Mesendoderm (in vitro differentiated cells): ENCODE data around the gene VOPP1.

ENCODE experiments used
- DNase-seq: peaks from one replicate; pipeline ENCODE4 v3.0.0; 2013
- H2AK5ac ChIP-seq: 2 replicates; pipeline ENCODE4 v1.6.1; 2013; ENCODE audit warnings: low read length, inconsistent platforms
- H2BK120ac ChIP-seq: 2 replicates; pipeline ENCODE4 v1.6.1; 2013; ENCODE audit warnings: low read depth, mild to moderate bottlenecking, low read length, moderate library complexity, mixed read lengths
- H2BK15ac ChIP-seq: replicated peaks from 2 replicates; pipeline ENCODE4 v1.6.1; 2013; ENCODE audit warnings: low read depth, mild to moderate bottlenecking, moderate library complexity
- H2BK5ac ChIP-seq: 2 replicates; pipeline ENCODE4 v1.6.1; 2013; ENCODE audit warnings: low read length, inconsistent platforms
- H3K18ac ChIP-seq: 2 replicates; pipeline ENCODE4 v1.6.1; 2013; ENCODE audit warnings: mild to moderate bottlenecking, low read length, mixed read lengths
- H3K23ac ChIP-seq: one replicate; pipeline ENCODE4 v1.6.1; 2013; ENCODE audit warnings: low read length
- H3K27ac ChIP-seq: 2 replicates; pipeline ENCODE4 v1.5.1; 2013; ENCODE audit warnings: low read depth, mild to moderate bottlenecking, inconsistent platforms, low read length, moderate library complexity
- H3K27me3 ChIP-seq: 2 replicates; pipeline ENCODE4 v1.6.1; 2013; ENCODE audit warnings: low read length, control low read depth, mild to moderate bottlenecking, inconsistent platforms; ENCODE audit not compliant: insufficient read depth, poor library complexity
- H3K36me3 ChIP-seq: 2 replicates; pipeline ENCODE4 v1.6.1; 2013; ENCODE audit warnings: low read length, inconsistent platforms; ENCODE audit not compliant: control insufficient read depth, insufficient read depth
- H3K4ac ChIP-seq: one replicate; pipeline ENCODE4 v1.6.1; 2013; ENCODE audit warnings: low read depth, mild to moderate bottlenecking, low read length, moderate library complexity
- H3K4me1 ChIP-seq: 2 replicates; pipeline ENCODE4 v1.6.1; 2013; ENCODE audit warnings: low read depth, low read length, inconsistent platforms; ENCODE audit not compliant: control insufficient read depth
- H3K4me2 ChIP-seq: 2 replicates; pipeline ENCODE4 v1.6.1; 2013; ENCODE audit warnings: low read length
- H3K4me3 ChIP-seq: 2 replicates; pipeline ENCODE4 v1.5.1; 2013; ENCODE audit warnings: mild to moderate bottlenecking, low read length
- H3K56ac ChIP-seq: one replicate; pipeline ENCODE4 v1.6.1; 2013; ENCODE audit warnings: low read length
- H3K79me1 ChIP-seq: 2 replicates; pipeline ENCODE4 v1.6.1; 2013; ENCODE audit warnings: low read length, inconsistent platforms
- H3K79me2 ChIP-seq: 2 replicates; pipeline ENCODE4 v1.6.1; 2013; ENCODE audit warnings: mild to moderate bottlenecking, low read length; ENCODE audit not compliant: control insufficient read depth, insufficient read depth
- H3K9ac ChIP-seq: 2 replicates; pipeline ENCODE4 v1.6.1; 2013; ENCODE audit warnings: low read length, inconsistent platforms
- H4K5ac ChIP-seq: one replicate; pipeline ENCODE4 v1.6.1; 2013; ENCODE audit warnings: low read length
- H4K8ac ChIP-seq: one replicate; pipeline ENCODE4 v1.6.1; 2013; ENCODE audit warnings: low read depth, mild to moderate bottlenecking, control low read depth, low read length, moderate library complexity
- WGBS: extraction: QIAGEN DNeasy Blood & Tissue Kit; methylation state at CpG from one replicate; pipeline ENCODE4 v1.1.7; 2013; ENCODE audit warnings: low lambda C conversion rate, missing lambda C conversion rate; ENCODE audit not compliant: insufficient coverage; ENCODE audit errors: extremely low coverage; 5-methylcytosine and 5-hydroxymethylcytosine counted together

VOPP1 gene

GRCh38 chr7:55470261-55470660, 102.0 kb downstream of the VOPP1 start:
- Histone ChIP-seq H3K4me3 (no peak overlapping the region), H3K4ac (no peak overlapping the region), H2AK5ac (no peak overlapping the region), H2BK5ac (no peak overlapping the region), H4K8ac (no peak overlapping the region), H3K79me1 (no peaks in the 10 kb centered on the region), H4K5ac (no peak overlapping the region), H3K27ac (no peak overlapping the region), H2BK120ac (no peak overlapping the region), H3K18ac (no peak overlapping the region), H3K79me2 (no peaks in the 10 kb centered on the region), H3K4me1 (no peaks in the 10 kb centered on the region), H3K27me3 (no peaks in the 10 kb centered on the region), H3K23ac (no peak overlapping the region), H3K4me2 (no peak overlapping the region), H3K9ac (no peak overlapping the region), H2BK15ac (no peak overlapping the region), H3K56ac (no peak overlapping the region), H3K36me3 (no peaks in the 10 kb centered on the region)
- DNase-seq: no peak
- no CpG with 5 or more reads among the region's 2 CpGs for WGBS

- H3K4me3 ChIP-seq: no peak overlapping the region
- H3K4ac ChIP-seq: no peak overlapping the region
- no peak overlapping the region for H2BK5ac ChIP-seq
- H4K5ac ChIP-seq: no peak overlapping the region
- H3K4me2 ChIP-seq: no peak overlapping the region
- H3K36me3 ChIP-seq: peaks cover under 1% of the 10 kb centered on the region
- no peak overlapping the region for H3K18ac ChIP-seq
- no peak overlapping the region for H3K23ac ChIP-seq
- no peaks in the 10 kb centered on the region for H3K4me1 ChIP-seq
- H2AK5ac ChIP-seq: no peak overlapping the region
- H3K79me2 ChIP-seq: no peaks in the 10 kb centered on the region
- no peak overlapping the region for H2BK120ac ChIP-seq
- no peak for DNase-seq
- no peak overlapping the region for H2BK15ac ChIP-seq
- no peak overlapping the region for H3K9ac ChIP-seq
- H3K56ac ChIP-seq: no peak overlapping the region
- H3K27me3 ChIP-seq: no peaks in the 10 kb centered on the region
- no peaks in the 10 kb centered on the region for H3K79me1 ChIP-seq
- H3K27ac ChIP-seq: no peak overlapping the region
- no CpG with 5 or more reads among the region's 3 CpGs for WGBS
- H4K8ac ChIP-seq: no peak overlapping the region
Measured at GRCh38 chr7:55469721-55470120, 102.6 kb downstream of the VOPP1 start.

GRCh38 chr7:55469271-55469681, 103.0 kb downstream of the VOPP1 start:
- Histone ChIP-seq H3K4ac (no peak overlapping the region), H4K8ac (no peak overlapping the region), H3K79me1 (no peaks in the 10 kb centered on the region), H3K4me3 (no peak overlapping the region), H3K56ac (no peak overlapping the region), H3K79me2 (no peaks in the 10 kb centered on the region), H3K23ac (no peak overlapping the region), H3K27me3 (no peaks in the 10 kb centered on the region), H2BK5ac (no peak overlapping the region), H2AK5ac (no peak overlapping the region), H3K18ac (no peak overlapping the region), H2BK120ac (no peak overlapping the region), H3K9ac (no peak overlapping the region), H4K5ac (no peak overlapping the region), H2BK15ac (no peak overlapping the region), H3K36me3 (peaks cover 1% of the 10 kb centered on the region), H3K4me2 (no peak overlapping the region), H3K27ac (no peak overlapping the region), H3K4me1 (no peaks in the 10 kb centered on the region)
- no CpG with 5 or more reads among the region's 2 CpGs for WGBS
- no peak for DNase-seq

- no peaks in the 10 kb centered on the region for H3K79me2 ChIP-seq
- no peaks in the 10 kb centered on the region for H3K4me1 ChIP-seq
- WGBS: no CpG with 5 or more reads among the region's 8 CpGs
Measured at GRCh38 chr7:55468495-55468894, 103.8 kb downstream of the VOPP1 start.

GRCh38 chr7:55467047-55467593, 105.2 kb downstream of the VOPP1 start:
- no CpG with 5 or more reads among the region's 7 CpGs for WGBS
- no peaks in the 10 kb centered on the region for H3K79me1 ChIP-seq

More at GRCh38 chr7:55468495-55468894, 103.8 kb downstream of the VOPP1 start:
- no peak overlapping the region for H3K4me2 ChIP-seq
- peaks cover 1% of the 10 kb centered on the region for H3K36me3 ChIP-seq
- H2BK120ac ChIP-seq: no peak overlapping the region
- H3K27me3 ChIP-seq: no peaks in the 10 kb centered on the region
- no peak overlapping the region for H3K23ac ChIP-seq
- H3K27ac ChIP-seq: no peak overlapping the region
- no peak overlapping the region for H3K9ac ChIP-seq
- H3K4me3 ChIP-seq: no peak overlapping the region
- H3K79me1 ChIP-seq: no peaks in the 10 kb centered on the region
- H2BK15ac ChIP-seq: no peak overlapping the region
- H3K56ac ChIP-seq: no peak overlapping the region
- H3K18ac ChIP-seq: no peak overlapping the region
- no peak overlapping the region for H3K4ac ChIP-seq
- no peak overlapping the region for H2AK5ac ChIP-seq
- no peak overlapping the region for H4K8ac ChIP-seq
- H2BK5ac ChIP-seq: no peak overlapping the region
- H4K5ac ChIP-seq: no peak overlapping the region
- DNase-seq: no peak

GRCh38 chr7:55465691-55466090, 106.6 kb downstream of the VOPP1 start:
- Histone ChIP-seq H3K9ac (no peak overlapping the region), H4K8ac (no peak overlapping the region), H3K27ac (no peak overlapping the region), H3K79me2 (no peaks in the 10 kb centered on the region), H3K23ac (no peak overlapping the region), H2BK5ac (no peak overlapping the region), H2AK5ac (no peak overlapping the region), H3K4me3 (no peak overlapping the region), H3K36me3 (peaks cover 1% of the 10 kb centered on the region), H3K4me1 (no peaks in the 10 kb centered on the region), H3K4ac (no peak overlapping the region), H3K18ac (no peak overlapping the region), H3K4me2 (no peak overlapping the region), H3K27me3 (no peaks in the 10 kb centered on the region), H2BK120ac (no peak overlapping the region), H3K56ac (no peak overlapping the region), H2BK15ac (no peak overlapping the region), H4K5ac (no peak overlapping the region), H3K79me1 (no peaks in the 10 kb centered on the region)
- WGBS: no CpG with 5 or more reads among the region's 2 CpGs
- DNase-seq: no peak

More at GRCh38 chr7:55467047-55467593, 105.2 kb downstream of the VOPP1 start:
- Histone ChIP-seq H3K36me3 (peaks cover 1% of the 10 kb centered on the region), H3K4me1 (no peaks in the 10 kb centered on the region), H3K4me2 (no peak overlapping the region), H3K4me3 (no peak overlapping the region), H3K27ac (no peak overlapping the region), H2BK120ac (no peak overlapping the region), H3K56ac (no peak overlapping the region), H4K5ac (no peak overlapping the region), H2BK5ac (no peak overlapping the region), H3K23ac (no peak overlapping the region), H2AK5ac (no peak overlapping the region), H3K27me3 (no peaks in the 10 kb centered on the region), H3K79me2 (no peaks in the 10 kb centered on the region), H4K8ac (no peak overlapping the region), H2BK15ac (no peak overlapping the region), H3K18ac (no peak overlapping the region), H3K4ac (no peak overlapping the region), H3K9ac (no peak overlapping the region)
- DNase-seq: no peak
